LNCAP (cell line): ENCODE data around the gene TUBGCP2.

ENCODE experiments used
- CTCF ChIP-seq: fragments of 450-650 bp; IDR thresholded peaks from 2 replicates; pipeline ENCODE4 v1.5.1; 2017; ENCODE audit warnings: mild to moderate bottlenecking

Gene TUBGCP2

DNA sequence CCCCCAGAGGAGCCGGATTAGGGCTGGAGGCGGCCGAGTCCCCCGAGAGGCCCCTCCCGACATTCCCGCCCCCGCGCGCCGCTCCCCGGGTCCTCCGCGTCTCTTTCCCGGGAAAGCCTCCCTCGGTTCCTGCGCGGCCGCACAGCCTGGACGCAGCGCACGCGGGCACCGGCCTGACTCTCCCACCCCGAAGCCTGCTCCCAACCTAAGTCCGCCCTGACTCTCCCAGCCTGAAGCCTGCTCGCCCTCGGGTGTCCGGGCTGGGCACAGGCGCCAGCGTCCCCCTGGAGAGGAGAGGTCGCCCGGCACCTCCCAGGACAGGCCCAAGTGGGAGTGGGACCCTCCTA, 71.5 kb downstream of the TUBGCP2 start:
- no peak for TF ChIP-seq CTCF

GRCh38 chr10:133236401-133237240, 72.1 kb downstream of the TUBGCP2 start:
- no peak for TF ChIP-seq CTCF

DNA sequence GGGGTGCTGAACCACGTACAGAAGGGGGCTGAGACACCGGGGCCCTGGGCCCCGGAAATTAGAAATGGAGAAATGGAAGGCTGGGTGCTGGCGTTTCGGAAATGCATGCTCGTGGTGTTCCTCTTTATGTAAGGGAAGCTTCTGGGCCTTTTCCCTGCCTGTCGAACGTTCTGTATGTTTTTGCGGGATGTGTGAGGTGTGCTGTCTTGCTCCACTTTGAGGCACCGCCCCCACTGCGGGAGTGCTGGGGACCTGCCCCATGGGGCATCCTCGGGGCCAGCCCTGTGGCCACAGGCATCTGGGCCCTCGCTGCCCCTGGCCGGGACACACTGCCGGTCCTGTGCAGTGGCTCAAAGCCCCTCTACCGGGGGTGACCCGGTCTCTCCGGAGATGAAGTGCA, 72.7 kb downstream of the TUBGCP2 start:
- no peak for TF ChIP-seq CTCF

GRCh38 chr10:133235265-133235855, 73.3 kb downstream of the TUBGCP2 start:
- no peak for TF ChIP-seq CTCF

- no peak for TF ChIP-seq CTCF
Measured at GRCh38 chr10:133231946-133232574, 76.6 kb downstream of the TUBGCP2 start.

GRCh38 chr10:133231244-133231945, 77.3 kb downstream of the TUBGCP2 start:
- TF ChIP-seq CTCF = no peak

DNA sequence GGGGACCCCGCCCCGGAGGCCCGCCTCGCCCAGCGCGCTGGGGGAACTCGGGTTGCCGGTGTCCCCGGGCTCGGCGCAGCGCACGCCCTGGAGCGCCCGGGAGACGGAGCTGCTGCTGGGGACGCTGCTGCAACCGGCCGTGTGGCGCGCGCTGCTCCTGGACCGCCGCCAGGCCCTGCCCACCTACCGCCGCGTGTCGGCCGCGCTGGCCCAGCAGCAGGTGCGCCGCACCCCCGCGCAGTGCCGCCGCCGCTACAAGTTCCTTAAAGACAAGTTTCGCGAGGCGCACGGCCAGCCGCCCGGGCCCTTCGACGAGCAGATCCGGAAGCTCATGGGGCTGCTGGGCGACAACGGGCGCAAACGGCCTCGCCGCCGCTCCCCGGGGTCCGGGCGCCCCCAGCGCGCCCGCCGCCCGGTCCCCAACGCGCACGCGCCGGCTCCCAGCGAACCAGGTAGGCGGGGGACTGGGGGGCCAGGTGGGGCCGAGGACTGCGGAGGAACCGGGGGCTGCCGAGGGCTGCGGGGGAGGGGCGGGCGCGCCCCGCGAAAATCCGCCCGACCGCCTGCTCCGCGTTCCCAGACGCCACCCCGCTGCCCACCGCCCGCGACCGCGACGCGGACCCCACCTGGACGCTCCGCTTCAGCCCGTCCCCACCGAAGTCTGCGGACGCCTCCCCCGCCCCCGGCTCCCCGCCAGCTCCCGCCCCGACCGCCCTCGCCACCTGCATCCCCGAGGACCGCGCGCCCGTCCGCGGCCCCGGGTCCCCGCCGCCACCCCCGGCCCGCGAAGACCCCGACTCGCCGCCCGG, 78.1 kb downstream of the TUBGCP2 start:
- no peak for TF ChIP-seq CTCF
